OCI-LY3 (cell line): Measurements from ENCODE around the gene RMND5B.

ENCODE experiments used
- EZH2phosphoT487 ChIP-seq: fragments of 200-600 bp; shearing (Covaris generic); IDR thresholded peaks from 2 replicates; pipeline ENCODE4 v1.6.1; 2018; ENCODE audit warnings: antibody characterized with exemption, mixed run types, low read depth
- TF ChIP-seq, protein P1 (sequence below): fragments of 200-600, 300-600 bp; sonication (generic); IDR thresholded peaks from 2 replicates; pipeline ENCODE4 v1.5.1; 2014; ENCODE audit warnings: antibody characterized with exemption, low read length, low read depth

DNA sequence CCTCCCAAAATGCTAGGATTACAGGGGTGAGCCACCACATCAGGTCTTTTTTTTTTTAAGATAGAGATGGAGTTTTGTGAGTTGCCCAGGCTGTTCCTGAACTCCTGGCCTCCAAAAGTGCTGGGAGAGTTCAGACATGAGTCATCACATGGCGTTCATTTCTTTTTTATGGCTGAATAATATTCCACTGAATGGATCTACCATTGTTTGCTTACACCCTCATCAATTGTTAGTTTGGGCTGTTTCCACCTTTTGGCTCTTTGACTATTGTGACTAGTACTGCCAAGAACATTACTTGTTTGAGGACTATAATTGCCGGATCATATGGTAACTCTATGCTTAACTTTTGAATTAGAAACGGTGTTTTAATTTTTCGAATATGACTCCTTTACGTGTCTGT, 18.3 kb upstream of the RMND5B start:
- TF ChIP-seq EZH2phosphoT487 = no peak
- TF ChIP-seq, protein P1, sequence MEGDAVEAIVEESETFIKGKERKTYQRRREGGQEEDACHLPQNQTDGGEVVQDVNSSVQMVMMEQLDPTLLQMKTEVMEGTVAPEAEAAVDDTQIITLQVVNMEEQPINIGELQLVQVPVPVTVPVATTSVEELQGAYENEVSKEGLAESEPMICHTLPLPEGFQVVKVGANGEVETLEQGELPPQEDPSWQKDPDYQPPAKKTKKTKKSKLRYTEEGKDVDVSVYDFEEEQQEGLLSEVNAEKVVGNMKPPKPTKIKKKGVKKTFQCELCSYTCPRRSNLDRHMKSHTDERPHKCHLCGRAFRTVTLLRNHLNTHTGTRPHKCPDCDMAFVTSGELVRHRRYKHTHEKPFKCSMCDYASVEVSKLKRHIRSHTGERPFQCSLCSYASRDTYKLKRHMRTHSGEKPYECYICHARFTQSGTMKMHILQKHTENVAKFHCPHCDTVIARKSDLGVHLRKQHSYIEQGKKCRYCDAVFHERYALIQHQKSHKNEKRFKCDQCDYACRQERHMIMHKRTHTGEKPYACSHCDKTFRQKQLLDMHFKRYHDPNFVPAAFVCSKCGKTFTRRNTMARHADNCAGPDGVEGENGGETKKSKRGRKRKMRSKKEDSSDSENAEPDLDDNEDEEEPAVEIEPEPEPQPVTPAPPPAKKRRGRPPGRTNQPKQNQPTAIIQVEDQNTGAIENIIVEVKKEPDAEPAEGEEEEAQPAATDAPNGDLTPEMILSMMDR = no peak
